ENCODE data around the gene GXYLT2.
"Not testable (repeated sequence)": the region's sequence is repeated elsewhere in the genome, so short reads cannot be mapped to it uniquely, and the experiment has no call there.

The GXYLT2 gene

GRCh38 chr3:72892870-72893269 is 5.0 kb downstream of the GXYLT2 start:
- DNase-seq = no peak

DNA sequence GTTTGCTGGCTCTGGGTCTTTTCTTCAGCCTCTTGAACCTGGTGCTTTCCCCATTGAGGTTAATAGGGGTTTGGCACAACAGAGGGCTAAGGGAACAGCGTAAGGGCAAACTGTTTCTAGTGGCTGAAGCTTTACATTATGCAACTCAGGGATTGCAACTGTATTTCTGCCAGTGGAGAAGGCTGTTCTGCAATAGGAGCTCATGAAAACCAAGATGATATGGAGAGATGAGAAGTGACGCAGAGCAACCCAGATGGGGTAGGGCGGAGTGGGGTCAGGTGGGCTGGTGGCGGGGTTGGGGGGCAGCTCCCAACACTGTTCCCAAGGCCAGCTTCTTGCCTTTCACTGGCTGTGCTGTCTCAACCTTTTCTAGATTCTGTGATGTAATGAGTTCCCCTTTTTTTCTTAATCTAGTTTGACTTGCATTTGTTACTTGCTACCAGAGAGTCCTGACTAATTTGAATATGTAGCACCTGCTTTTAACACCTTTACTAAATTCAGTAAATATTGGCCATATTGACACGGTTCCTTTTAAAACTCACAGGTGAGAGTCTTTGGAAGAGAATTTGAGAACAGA is 7.2 kb downstream of the GXYLT2 start:
- DNase-seq = no peak

- no peak for DNase-seq
Measured at GRCh38 chr3:72896996-72897757, 9.3 kb downstream of the GXYLT2 start.

- no peak for DNase-seq
Measured at GRCh38 chr3:72897758-72898007, 9.8 kb downstream of the GXYLT2 start.

DNA sequence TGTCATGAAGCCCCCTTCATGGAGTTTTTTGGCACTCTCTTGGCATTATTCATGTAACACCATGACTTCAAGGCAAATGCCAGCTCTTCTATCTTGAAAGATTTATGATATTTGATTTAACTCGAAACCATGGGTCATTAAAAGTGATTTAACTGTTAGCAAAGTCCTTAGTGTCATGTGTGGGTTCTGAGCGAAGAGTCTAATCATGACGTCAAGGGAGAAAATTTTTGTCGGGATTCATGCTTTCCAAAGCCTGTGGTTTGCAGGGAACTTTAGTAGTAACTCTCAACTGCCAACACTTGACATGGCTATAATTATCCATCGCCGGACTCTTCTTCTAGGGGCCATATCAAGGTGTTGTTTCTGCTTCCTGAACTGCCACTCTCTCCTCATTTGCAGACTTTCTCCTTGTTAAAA is 11.5 kb downstream of the GXYLT2 start:
- DNase-seq = no peak

- DNase-seq = no peak
Measured at GRCh38 chr3:72900048-72900447, 12.2 kb downstream of the GXYLT2 start.

DNA sequence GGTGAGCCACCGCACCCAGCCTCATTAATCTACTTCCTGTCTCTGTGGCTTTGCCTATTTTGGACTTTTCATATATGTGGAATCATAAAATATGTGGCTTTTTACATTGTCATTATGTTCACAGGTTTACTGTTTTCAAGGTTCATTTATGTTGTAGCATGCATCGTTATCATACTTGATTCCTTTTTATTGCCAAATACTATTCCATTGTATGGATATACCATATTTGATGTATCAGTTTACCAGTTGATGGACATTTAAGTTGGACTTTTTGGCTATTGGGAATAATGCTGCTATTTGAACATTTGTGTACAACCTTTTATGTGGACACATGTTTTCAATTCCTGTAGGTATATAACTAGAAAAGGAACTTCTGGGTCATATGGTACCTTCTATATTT is 14.0 kb downstream of the GXYLT2 start:
- no peak for DNase-seq

GRCh38 chr3:72903004-72903403 is 15.2 kb downstream of the GXYLT2 start:
- DNase-seq = no peak

DNA sequence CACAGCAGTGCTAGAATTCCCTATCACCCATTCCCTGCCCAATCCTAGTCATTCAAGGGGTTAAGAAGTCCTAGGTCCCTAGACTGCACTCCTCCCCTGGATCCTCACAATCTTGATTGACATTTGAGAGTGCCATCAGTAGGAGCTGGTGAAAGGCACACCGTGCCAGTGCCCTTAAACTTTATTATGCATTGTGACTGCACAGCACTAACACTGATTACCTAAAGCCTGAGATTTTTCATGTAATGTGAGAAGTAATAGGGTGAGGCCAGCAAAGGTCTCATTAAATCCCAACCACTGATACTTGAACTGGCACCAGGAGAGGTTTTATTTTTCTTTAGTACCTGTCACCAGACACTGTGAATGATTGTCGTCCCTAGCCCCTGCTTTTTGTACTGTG is 16.3 kb downstream of the GXYLT2 start:
- no peak for DNase-seq

- DNase-seq = no peak
Measured at GRCh38 chr3:72906154-72906553, 18.3 kb downstream of the GXYLT2 start.

DNA sequence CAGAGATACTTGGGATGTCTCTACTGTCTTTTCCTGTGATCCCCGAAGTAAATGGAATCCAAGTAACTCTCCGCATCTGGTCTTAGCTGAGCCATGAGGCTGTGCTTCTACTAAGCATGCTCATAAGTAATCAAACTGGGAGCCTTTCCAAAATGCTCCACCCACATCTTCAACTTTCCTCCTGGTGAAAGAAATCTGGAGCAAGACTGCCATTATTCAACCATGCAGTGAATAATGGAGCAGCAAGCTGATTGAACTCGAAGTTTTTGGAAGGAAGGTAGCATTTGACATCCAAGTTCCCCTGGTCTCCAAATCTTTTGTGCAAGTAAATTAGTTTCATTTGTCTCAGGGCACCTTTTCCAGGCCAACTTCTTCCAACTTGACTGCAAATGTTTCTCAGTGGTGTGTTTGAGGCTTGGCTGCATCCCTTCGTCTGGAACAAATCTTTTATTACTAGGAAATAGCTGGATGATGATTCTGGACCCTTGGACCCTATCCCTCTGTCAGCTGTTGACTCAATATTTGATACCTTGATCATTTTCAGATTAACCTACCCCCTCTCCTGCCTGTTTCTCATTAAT is 19.4 kb downstream of the GXYLT2 start:
- DNase-seq = no peak

GRCh38 chr3:72907731-72908620 is 20.1 kb downstream of the GXYLT2 start:
- no peak for DNase-seq

DNA sequence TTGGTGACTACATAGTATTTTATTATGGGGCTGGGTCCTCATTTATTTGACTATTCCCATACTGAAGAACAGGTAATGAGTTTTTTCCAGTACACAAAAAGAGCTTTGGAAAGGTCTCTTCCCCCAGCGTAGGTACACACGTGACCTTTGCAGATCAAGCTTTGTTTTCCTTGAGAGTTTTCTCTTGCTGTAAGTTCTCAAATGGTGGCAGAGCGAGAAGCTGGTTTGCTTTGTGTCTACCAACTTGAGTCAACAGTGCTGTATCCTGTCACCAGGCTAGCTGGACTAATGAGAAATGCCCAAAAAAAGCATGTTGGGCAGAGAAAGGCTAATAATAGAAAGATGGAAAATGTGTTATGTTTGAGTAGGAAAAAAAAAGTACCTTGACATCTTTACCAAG is 21.7 kb downstream of the GXYLT2 start:
- no peak for DNase-seq

- no peak for DNase-seq
Measured at GRCh38 chr3:72912532-72912931, 24.7 kb downstream of the GXYLT2 start.

DNA sequence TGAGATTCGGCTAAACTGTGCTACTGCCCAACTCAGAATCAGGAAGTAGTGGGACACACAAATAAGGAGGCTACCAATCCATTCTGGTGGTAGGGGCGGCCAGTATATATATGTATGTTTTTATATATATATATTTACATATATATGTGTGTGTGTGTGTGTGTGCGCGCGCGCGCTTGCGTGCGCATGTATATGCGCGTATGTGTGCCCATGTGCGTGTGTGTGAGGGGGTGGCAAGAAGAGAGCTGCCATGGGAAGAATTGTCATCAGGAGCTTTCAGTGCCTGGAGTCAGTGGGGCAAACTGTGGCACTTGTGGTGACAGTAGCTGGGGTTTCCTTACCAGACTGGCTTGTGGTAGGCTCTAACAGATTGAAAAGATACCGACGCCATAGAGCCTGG is 26.5 kb downstream of the GXYLT2 start:
- no peak for DNase-seq

DNA sequence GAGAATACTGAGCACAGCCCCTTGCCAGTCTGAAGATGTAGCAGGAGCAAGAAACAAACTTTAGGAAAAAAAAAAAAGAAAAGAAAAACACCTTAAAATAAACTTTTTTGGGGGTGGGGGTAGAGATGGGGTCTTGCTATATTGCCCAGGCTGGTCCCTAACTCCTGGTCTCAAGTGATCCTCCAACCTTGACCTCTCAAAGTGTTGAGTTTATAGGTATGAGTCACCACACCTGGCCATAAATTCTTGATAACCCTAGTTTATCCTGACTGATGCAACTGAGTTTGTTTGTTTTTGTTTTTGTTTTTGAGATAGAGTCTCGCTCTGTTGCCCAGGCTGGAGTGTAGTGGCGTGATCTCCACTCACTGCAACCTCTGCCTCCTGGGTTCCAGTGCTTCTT is 28.4 kb downstream of the GXYLT2 start:
- no peak for DNase-seq

GRCh38 chr3:72919520-72919919 is 31.7 kb downstream of the GXYLT2 start:
- no peak for DNase-seq

DNA sequence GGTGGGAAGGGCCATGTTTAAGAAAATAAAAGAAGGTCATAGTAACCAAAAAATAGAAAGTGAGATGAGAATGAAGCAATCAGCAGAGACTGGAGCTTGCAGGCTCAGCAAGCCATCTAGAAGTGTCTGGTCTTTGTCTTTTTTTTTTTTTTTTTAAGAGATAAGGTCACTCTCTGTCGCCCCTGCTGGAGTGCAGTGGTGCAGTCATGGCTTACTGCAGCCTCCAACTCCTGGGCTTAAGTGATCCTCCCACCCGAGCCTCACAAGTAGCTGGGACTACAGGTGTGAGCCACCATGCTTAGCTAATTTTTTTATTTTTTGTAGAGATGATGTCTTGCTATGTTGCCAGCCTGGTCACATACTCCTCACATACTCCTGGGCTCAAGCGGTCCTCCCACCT is 36.2 kb downstream of the GXYLT2 start:
- DNase-seq = no peak

GRCh38 chr3:72928781-72929735 is 41.2 kb downstream of the GXYLT2 start:
- not testable (repeated sequence) for DNase-seq

DNA sequence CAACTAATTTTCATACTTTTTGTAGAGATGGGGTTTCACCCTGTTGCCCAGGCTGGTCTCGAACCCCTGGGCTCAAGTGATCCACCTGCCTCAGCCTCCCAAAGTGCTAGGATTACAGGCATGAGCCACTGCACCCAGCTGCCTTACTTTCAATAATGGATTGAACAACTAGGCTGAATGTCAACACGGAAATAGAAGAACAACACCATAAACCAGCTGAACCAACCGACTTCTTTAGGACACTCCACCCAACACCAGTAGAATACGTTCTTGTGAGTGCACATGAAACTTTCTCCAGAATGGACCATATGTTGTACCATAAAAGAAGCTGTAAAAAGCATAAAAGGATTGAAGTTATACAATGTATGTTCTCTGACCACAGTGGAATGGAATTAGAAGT is 42.9 kb downstream of the GXYLT2 start:
- DNase-seq = no peak

- no peak for DNase-seq
Measured at GRCh38 chr3:72932416-72932815, 44.6 kb downstream of the GXYLT2 start.

- DNase-seq = peak; percentile 64
Measured at GRCh38 chr3:72938471-72939265, 50.8 kb downstream of the GXYLT2 start.
